ENCODE measurements around the gene TTC8.

DNA sequence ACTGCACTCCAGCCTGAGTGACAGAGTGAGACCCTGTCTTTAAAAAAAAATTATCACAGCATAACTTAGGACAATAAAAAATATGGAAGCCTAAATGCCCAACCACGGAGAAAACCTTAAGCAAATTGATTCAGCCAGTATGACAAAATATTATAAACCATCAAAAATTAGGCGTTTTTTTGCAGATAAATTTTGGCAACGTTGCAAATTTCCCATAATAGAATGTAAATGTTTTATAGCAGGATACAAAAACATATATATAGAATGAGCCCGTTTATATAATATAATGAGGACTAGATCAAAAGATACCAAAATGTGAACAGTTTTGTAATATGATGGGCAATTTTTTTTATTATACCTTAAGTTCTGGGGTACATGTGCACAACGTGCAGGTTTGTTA lies 24.9 kb upstream of the TTC8 start:
- TF ChIP-seq, protein P1, sequence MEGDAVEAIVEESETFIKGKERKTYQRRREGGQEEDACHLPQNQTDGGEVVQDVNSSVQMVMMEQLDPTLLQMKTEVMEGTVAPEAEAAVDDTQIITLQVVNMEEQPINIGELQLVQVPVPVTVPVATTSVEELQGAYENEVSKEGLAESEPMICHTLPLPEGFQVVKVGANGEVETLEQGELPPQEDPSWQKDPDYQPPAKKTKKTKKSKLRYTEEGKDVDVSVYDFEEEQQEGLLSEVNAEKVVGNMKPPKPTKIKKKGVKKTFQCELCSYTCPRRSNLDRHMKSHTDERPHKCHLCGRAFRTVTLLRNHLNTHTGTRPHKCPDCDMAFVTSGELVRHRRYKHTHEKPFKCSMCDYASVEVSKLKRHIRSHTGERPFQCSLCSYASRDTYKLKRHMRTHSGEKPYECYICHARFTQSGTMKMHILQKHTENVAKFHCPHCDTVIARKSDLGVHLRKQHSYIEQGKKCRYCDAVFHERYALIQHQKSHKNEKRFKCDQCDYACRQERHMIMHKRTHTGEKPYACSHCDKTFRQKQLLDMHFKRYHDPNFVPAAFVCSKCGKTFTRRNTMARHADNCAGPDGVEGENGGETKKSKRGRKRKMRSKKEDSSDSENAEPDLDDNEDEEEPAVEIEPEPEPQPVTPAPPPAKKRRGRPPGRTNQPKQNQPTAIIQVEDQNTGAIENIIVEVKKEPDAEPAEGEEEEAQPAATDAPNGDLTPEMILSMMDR (conservative IDR thresholded peaks at IDR 0.05 in 1 of 2, IDR thresholded peaks at IDR 0.05 in 1 of 2; ENCODE audit: low read depth in 1 of 2, low read length in 2 of 2), result no peak
- TF ChIP-seq EZH2 (IDR thresholded peaks at IDR 0.05; ENCODE audit: low read length, missing control alignments), result no peak
